ENCODE data around the gene FAM111B. TPM values are rescaled to one million over a fixed set of nuclear protein-coding genes. Genes with fewer than 3 reads are reported as not detected.

Gene FAM111B
- total and polyA plus RNA-seq, 2 of the 8 experiments (the other 6 are each of a cell fraction or from before 2014, with no cell fraction given): 4.8 to 38.1 TPM

- Histone ChIP-seq H2BK120ac (replicated peaks; ENCODE audit: low read depth, low read length) (no peak overlapping the region), H2AFZ (ENCODE audit: low read length) (no peak overlapping the region), H4K91ac (replicated peaks; ENCODE audit: insufficient read length, low read length) (no peak overlapping the region), H3K79me2 (ENCODE audit: control insufficient read depth in 1 of 2, insufficient read depth in 2 of 2, low read length in 2 of 2) (no peaks in the 10 kb centered on the region), H3K79me1 (ENCODE audit: low read depth, low read length) (no peaks in the 10 kb centered on the region), H4K8ac (ENCODE audit: extremely low read depth, insufficient read depth, low read length) (no peak overlapping the region), H3K9ac (replicated peaks in 1 of 4; ENCODE audit: extremely low read depth in 1 of 4, low read depth in 3 of 4, low read length in 3 of 4) (no peak overlapping the region), H3K23ac (ENCODE audit: insufficient read length) (no peak overlapping the region), H2BK15ac (ENCODE audit: low read length) (no peak overlapping the region), H3K4ac (replicated peaks; ENCODE audit: insufficient read length, low read depth, low read length) (no peak overlapping the region), H3K4me2 (ENCODE audit: insufficient read depth in 1 of 2, low read depth in 2 of 2, low read length in 2 of 2) (no peak overlapping the region), H4K20me1 (replicated peaks in 1 of 2; ENCODE audit: control insufficient read depth in 1 of 2, insufficient read depth in 2 of 2, low read length in 2 of 2) (no peaks in the 10 kb centered on the region), H3K27ac (ENCODE audit: low read depth, low read length) (no peak overlapping the region), H3K4me1 (replicated peaks in 1 of 4; ENCODE audit: control insufficient read depth in 3 of 4, insufficient read depth in 4 of 4, low read length in 3 of 4) (peaks cover 0 to 4% (median 0%) of the 10 kb centered on the region in 4 experiments; a peak in 2 of 7 replicates), H2AK5ac (ENCODE audit: low read depth, low read length) (no peak overlapping the region), H2BK20ac (ENCODE audit: low read length) (no peak overlapping the region), H3K14ac (ENCODE audit: insufficient read length) (no peak overlapping the region), H2BK5ac (ENCODE audit: low read depth, low read length) (no peak overlapping the region), H3K4me3 (ENCODE audit: extremely low read depth in 1 of 4, insufficient read depth in 2 of 4, low read depth in 3 of 4, low read length in 4 of 4) (no peak overlapping the region), H3K27me3 (replicated peaks in 1 of 4; ENCODE audit: control insufficient read depth in 3 of 4, extremely low read depth in 1 of 4, insufficient read depth in 3 of 4, low read length in 3 of 4) (no peaks in the 10 kb centered on the region), H3K23me2 (ENCODE audit: low read depth, low read length) (no peaks in the 10 kb centered on the region), H3K18ac (ENCODE audit: extremely low read depth, low read length) (no peak overlapping the region), H4K5ac (ENCODE audit: insufficient read length, low read depth, low read length) (no peak overlapping the region), H3K56ac (replicated peaks; ENCODE audit: insufficient read length, low read depth, low read length) (no peak overlapping the region), H3K36me3 (ENCODE audit: control insufficient read depth in 2 of 4, insufficient read depth in 4 of 4, low read length in 3 of 4) (peaks cover 0 to 6% (median 0%) of the 10 kb centered on the region in 4 experiments; a peak in 2 of 8 replicates), H3K9me3 (ENCODE audit: insufficient read depth in 2 of 2, low read depth in 1 of 2, low read length in 1 of 2) (peaks cover 0 to 3% of the 10 kb centered on the region in 2 experiments; a peak in 1 of 4 replicates), H2BK12ac (ENCODE audit: low read depth, low read length) (no peak overlapping the region)
- 87% methylated on average over 3 of the region's 3 CpGs; no CpG with 5 or more reads in 1 of the 2 experiments for WGBS, 2 experiments (ENCODE audit: extremely low coverage in 1 of 2, insufficient coverage in 1 of 2, insufficient read length in 1 of 2, insufficient replicate concordance in 2 of 2, low coverage in 1 of 2, low lambda C conversion rate in 2 of 2, missing lambda C conversion rate in 1 of 2)
- no peak for DNase-seq (ENCODE audit: low read depth in 1 of 2, low spot score in 2 of 2)
- ChIA-PET POLR2A (ENCODE audit: partially characterized antibody) (interaction anchor here (1.0 to 2.4 kb wide), 2 partner anchors 13 to 15 kb away, joined by 4 to 12 read pairs; partner anchors contain the start of gene FAM111A), CTCF (ENCODE audit: partially characterized antibody) (interaction anchor here (0.9 to 4.9 kb wide), 24 partner anchors 9 to 1453 kb away, joined by 3 to 65 read pairs (median 8); partner anchors contain the start of genes DTX4, FAM111A and FAM111B)
- FAIRE-seq: no peak
- TF ChIP-seq, protein P1, sequence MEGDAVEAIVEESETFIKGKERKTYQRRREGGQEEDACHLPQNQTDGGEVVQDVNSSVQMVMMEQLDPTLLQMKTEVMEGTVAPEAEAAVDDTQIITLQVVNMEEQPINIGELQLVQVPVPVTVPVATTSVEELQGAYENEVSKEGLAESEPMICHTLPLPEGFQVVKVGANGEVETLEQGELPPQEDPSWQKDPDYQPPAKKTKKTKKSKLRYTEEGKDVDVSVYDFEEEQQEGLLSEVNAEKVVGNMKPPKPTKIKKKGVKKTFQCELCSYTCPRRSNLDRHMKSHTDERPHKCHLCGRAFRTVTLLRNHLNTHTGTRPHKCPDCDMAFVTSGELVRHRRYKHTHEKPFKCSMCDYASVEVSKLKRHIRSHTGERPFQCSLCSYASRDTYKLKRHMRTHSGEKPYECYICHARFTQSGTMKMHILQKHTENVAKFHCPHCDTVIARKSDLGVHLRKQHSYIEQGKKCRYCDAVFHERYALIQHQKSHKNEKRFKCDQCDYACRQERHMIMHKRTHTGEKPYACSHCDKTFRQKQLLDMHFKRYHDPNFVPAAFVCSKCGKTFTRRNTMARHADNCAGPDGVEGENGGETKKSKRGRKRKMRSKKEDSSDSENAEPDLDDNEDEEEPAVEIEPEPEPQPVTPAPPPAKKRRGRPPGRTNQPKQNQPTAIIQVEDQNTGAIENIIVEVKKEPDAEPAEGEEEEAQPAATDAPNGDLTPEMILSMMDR (IDR thresholded peaks at IDR 0.05; ENCODE audit: control extremely low read depth in 1 of 3, insufficient read depth in 1 of 3, low read depth in 1 of 3, low read length in 3 of 3): no peak
- TF ChIP-seq SP1 (IDR thresholded peaks at IDR 0.05; ENCODE audit: low read depth, low read length) (no peak), SIN3A (conservative IDR thresholded peaks at IDR 0.05 in 1 of 2, IDR thresholded peaks at IDR 0.05 in 1 of 2; ENCODE audit: low read depth in 1 of 2, low read length in 2 of 2) (no peak)
Observed at GRCh38 chr11:59157433-59157832, 50.4 kb downstream of the FAM111B start.
